Spleen (tissue), 7 donors: ENCODE results near the gene RFPL1.

Experiments used
- CTCF ChIP-seq, 11 experiments: fragments of 200-600 bp in 7 of 11; fragments of 450-650 bp in 4 of 11; sonication (generic) in 4 of 11; IDR thresholded peaks in 8 of 11; conservative IDR thresholded peaks in 3 of 11; 1 replicate in 7 of 11; 2 replicates in 4 of 11; pipeline versions ENCODE4 v1.4.0 to v1.8.0; 2016 to 2021; ENCODE audit warnings: antibody characterized with exemption in 11 of 11, inconsistent platforms in 4 of 11, mild to moderate bottlenecking in 1 of 11
- POLR2A ChIP-seq, 3 donors: fragments of 450-650 bp; IDR thresholded peaks; one replicate each; pipeline ENCODE4 v1.5.1; 2017; ENCODE audit warnings: antibody characterized with exemption in 3 of 3, mild to moderate bottlenecking in 1 of 3
- donor health status: DM: no; HTN: no; CAD: no; lungs with moderate emphysema.
- donor health status: DM: no; HTN: no; CAD: no.
- donor health status: DM: no; HTN: no; CAD: no.

- TF ChIP-seq CTCF (IDR thresholded peaks at IDR 0.05 in 8 of 11, conservative IDR thresholded peaks at IDR 0.05 in 3 of 11) (no peak), POLR2A (IDR thresholded peaks at IDR 0.05) (no peak)
Measured at GRCh38 chr22:29431986-29432385, 6.4 kb upstream of the RFPL1 start.
